GM23338 (cell line): ENCODE measurements around the gene ABR.

Experiments
- CTCF ChIP-seq, 2 experiments: fragments of 200-600 bp in 1 of 2; sonication (generic) in 1 of 2; conservative IDR thresholded peaks; 2 replicates each; pipeline versions ENCODE4 v1.5.1 to v1.6.1; 2016 to 2017; ENCODE audit warnings: antibody characterized with exemption in 2 of 2, low read depth in 2 of 2, mild to moderate bottlenecking in 2 of 2, moderate library complexity in 1 of 2
- EZH2 ChIP-seq: fragments of 200-600 bp; sonication (generic); IDR thresholded peaks from one replicate; pipeline ENCODE4 v1.8.0; 2017; ENCODE audit warnings: antibody characterized with exemption, mild to moderate bottlenecking, low read depth; ENCODE audit not compliant: unreplicated experiment
- EZH2phosphoT487 ChIP-seq: fragments of 200-600 bp; sonication (generic); IDR thresholded peaks from one replicate; pipeline ENCODE4 v1.8.1; 2018; ENCODE audit warnings: antibody characterized with exemption; ENCODE audit not compliant: unreplicated experiment
- POLR2AphosphoS5 ChIP-seq: IDR thresholded peaks from 2 replicates; pipeline ENCODE4 v1.6.1; 2016; ENCODE audit warnings: antibody characterized with exemption, low read depth
- TF ChIP-seq, protein P1 (sequence below): IDR thresholded peaks from one replicate; pipeline ENCODE4 v1.6.1; 2018; ENCODE audit warnings: antibody characterized with exemption; ENCODE audit not compliant: unreplicated experiment

- TF ChIP-seq CTCF (conservative IDR thresholded peaks at IDR 0.05; ENCODE audit: low read depth in 2 of 2) (no peak), POLR2AphosphoS5 (no peak), EZH2 (no peak), EZH2phosphoT487 (no peak)
- TF ChIP-seq, protein P1, sequence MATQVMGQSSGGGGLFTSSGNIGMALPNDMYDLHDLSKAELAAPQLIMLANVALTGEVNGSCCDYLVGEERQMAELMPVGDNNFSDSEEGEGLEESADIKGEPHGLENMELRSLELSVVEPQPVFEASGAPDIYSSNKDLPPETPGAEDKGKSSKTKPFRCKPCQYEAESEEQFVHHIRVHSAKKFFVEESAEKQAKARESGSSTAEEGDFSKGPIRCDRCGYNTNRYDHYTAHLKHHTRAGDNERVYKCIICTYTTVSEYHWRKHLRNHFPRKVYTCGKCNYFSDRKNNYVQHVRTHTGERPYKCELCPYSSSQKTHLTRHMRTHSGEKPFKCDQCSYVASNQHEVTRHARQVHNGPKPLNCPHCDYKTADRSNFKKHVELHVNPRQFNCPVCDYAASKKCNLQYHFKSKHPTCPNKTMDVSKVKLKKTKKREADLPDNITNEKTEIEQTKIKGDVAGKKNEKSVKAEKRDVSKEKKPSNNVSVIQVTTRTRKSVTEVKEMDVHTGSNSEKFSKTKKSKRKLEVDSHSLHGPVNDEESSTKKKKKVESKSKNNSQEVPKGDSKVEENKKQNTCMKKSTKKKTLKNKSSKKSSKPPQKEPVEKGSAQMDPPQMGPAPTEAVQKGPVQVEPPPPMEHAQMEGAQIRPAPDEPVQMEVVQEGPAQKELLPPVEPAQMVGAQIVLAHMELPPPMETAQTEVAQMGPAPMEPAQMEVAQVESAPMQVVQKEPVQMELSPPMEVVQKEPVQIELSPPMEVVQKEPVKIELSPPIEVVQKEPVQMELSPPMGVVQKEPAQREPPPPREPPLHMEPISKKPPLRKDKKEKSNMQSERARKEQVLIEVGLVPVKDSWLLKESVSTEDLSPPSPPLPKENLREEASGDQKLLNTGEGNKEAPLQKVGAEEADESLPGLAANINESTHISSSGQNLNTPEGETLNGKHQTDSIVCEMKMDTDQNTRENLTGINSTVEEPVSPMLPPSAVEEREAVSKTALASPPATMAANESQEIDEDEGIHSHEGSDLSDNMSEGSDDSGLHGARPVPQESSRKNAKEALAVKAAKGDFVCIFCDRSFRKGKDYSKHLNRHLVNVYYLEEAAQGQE = no peak
Observed at GRCh38 chr17:1077986-1078711, 101.6 kb downstream of the ABR start.
